GM23338 (cell line): Measurements from ENCODE around the gene GNAT2. TPM values are rescaled to one million over a fixed set of nuclear protein-coding genes. Genes with fewer than 3 reads are reported as not detected.
A peak's percentile ranks its signal among the peaks of the same experiment; 100 is the strongest.

ENCODE experiments used
- ATAC-seq: fragments of 200-7000 bp; cut with Tn5 transposase; 3 replicates; pipeline ENCODE4 v1.9.1; 2020
- DNase-seq: peaks from one replicate; pipeline ENCODE4 v3.0.0-alpha.2; 2015; ENCODE audit warnings: low spot score
- H2AFZ ChIP-seq: fragments of 200-600 bp; sonication (generic); 2 replicates; pipeline ENCODE4 v1.8.0; 2016; ENCODE audit warnings: antibody characterized with exemption, mild to moderate bottlenecking, moderate library complexity
- H3F3A ChIP-seq: fragments of 200-600 bp; sonication (generic); replicated peaks from 2 replicates; pipeline ENCODE4 v1.8.0; 2017; ENCODE audit warnings: antibody characterized with exemption, mixed run types, low read depth
- H3K27ac ChIP-seq: fragments of 200-600 bp; sonication (generic); 2 replicates; pipeline ENCODE4 v1.6.1; 2016; ENCODE audit warnings: low read depth
- H3K27me3 ChIP-seq: fragments of 200-600 bp; sonication (generic); 2 replicates; pipeline ENCODE4 v1.8.0; 2016; ENCODE audit warnings: mild to moderate bottlenecking, mixed run types, moderate library complexity; ENCODE audit not compliant: insufficient read depth
- H3K36me3 ChIP-seq: fragments of 200-600 bp; sonication (generic); 2 replicates; pipeline ENCODE4 v1.8.0; 2016; ENCODE audit warnings: mild to moderate bottlenecking; ENCODE audit not compliant: insufficient read depth
- H3K4me1 ChIP-seq: fragments of 200-600 bp; sonication (generic); 2 replicates; pipeline ENCODE4 v1.8.0; 2016; ENCODE audit warnings: mild to moderate bottlenecking, moderate library complexity; ENCODE audit not compliant: insufficient read depth
- H3K4me2 ChIP-seq: fragments of 200-600 bp; sonication (generic); 2 replicates; pipeline ENCODE4 v1.7.1; 2017; ENCODE audit warnings: mixed run types
- H3K4me3 ChIP-seq: fragments of 200-600 bp; sonication (generic); 2 replicates; pipeline ENCODE4 v1.6.1; 2016; ENCODE audit warnings: mixed run types
- H3K79me2 ChIP-seq: fragments of 200-600 bp; sonication (generic); replicated peaks from 2 replicates; pipeline ENCODE4 v1.8.0; 2017; ENCODE audit warnings: mild to moderate bottlenecking; ENCODE audit not compliant: insufficient read depth
- H3K9me2 ChIP-seq: fragments of 200-600 bp; sonication (generic); 2 replicates; pipeline ENCODE4 v1.8.0; 2017; ENCODE audit not compliant: insufficient read depth
- H4K20me1 ChIP-seq: fragments of 200-600 bp; sonication (generic); replicated peaks from 2 replicates; pipeline ENCODE4 v1.8.0; 2017; ENCODE audit warnings: mild to moderate bottlenecking; ENCODE audit not compliant: insufficient read depth
- H3K27ac Mint-ChIP-seq: 2 replicates; pipeline ENCODE4 v1.8.0; 2020; ENCODE audit warnings: inconsistent platforms, mild to moderate bottlenecking, moderate library complexity, mixed read lengths
- H3K27me3 Mint-ChIP-seq: 3 replicates; pipeline ENCODE4 v1.8.0; 2022; ENCODE audit warnings: low read depth, mild to moderate bottlenecking, moderate library complexity, mixed read lengths, inconsistent platforms; ENCODE audit not compliant: insufficient read depth, poor library complexity
- H3K36me3 Mint-ChIP-seq: 3 replicates; pipeline ENCODE4 v1.8.0; 2021; ENCODE audit warnings: low read depth, mild to moderate bottlenecking, inconsistent platforms, moderate library complexity, mixed read lengths
- H3K4me1 Mint-ChIP-seq: 3 replicates; pipeline ENCODE4 v1.8.0; 2020; ENCODE audit warnings: mild to moderate bottlenecking, inconsistent platforms, mixed read lengths
- H3K4me3 Mint-ChIP-seq: 3 replicates; pipeline ENCODE4 v1.8.0; 2021; ENCODE audit warnings: moderate library complexity, mild to moderate bottlenecking, inconsistent platforms, mixed read lengths
- H3K9me3 Mint-ChIP-seq: 3 replicates; pipeline ENCODE4 v1.8.0; 2020; ENCODE audit warnings: moderate library complexity, mild to moderate bottlenecking, inconsistent platforms, mixed read lengths
- CREB1 ChIP-seq: fragments of 250-450 bp; sonication (Bioruptor Pico); IDR thresholded peaks from 2 replicates; pipeline ENCODE4 v1.5.0; 2020; ENCODE audit warnings: low read depth, mild to moderate bottlenecking, moderate library complexity
- EZH2 ChIP-seq: fragments of 200-600 bp; sonication (generic); IDR thresholded peaks from one replicate; pipeline ENCODE4 v1.8.0; 2017; ENCODE audit warnings: antibody characterized with exemption, mild to moderate bottlenecking, low read depth; ENCODE audit not compliant: unreplicated experiment
- EZH2phosphoT487 ChIP-seq: fragments of 200-600 bp; sonication (generic); IDR thresholded peaks from one replicate; pipeline ENCODE4 v1.8.1; 2018; ENCODE audit warnings: antibody characterized with exemption; ENCODE audit not compliant: unreplicated experiment
- JUNB ChIP-seq: IDR thresholded peaks from one replicate; pipeline ENCODE4 v1.6.1; 2016; ENCODE audit warnings: antibody characterized with exemption; ENCODE audit not compliant: unreplicated experiment
- NANOG ChIP-seq: IDR thresholded peaks from 2 replicates; pipeline ENCODE4 v1.6.1; 2016; ENCODE audit warnings: antibody characterized with exemption, borderline replicate concordance
- POLR2AphosphoS5 ChIP-seq: IDR thresholded peaks from 2 replicates; pipeline ENCODE4 v1.6.1; 2016; ENCODE audit warnings: antibody characterized with exemption, low read depth
- STAT1 ChIP-seq: IDR thresholded peaks from one replicate; pipeline ENCODE4 v1.6.1; 2016; ENCODE audit warnings: antibody characterized with exemption; ENCODE audit not compliant: unreplicated experiment
- ZNF114 ChIP-seq: fragments of 250-450 bp; sonication (Bioruptor Pico); IDR thresholded peaks from 2 replicates; pipeline ENCODE4 v1.5.0; 2020; ENCODE audit warnings: mild to moderate bottlenecking, moderate library complexity
- polyA plus RNA-seq: library from polyadenylated mRNA; unstranded; fragments of >200 nt; fragmentation: Nextera tagmentation; extraction: Ambion mirVana; gene quantifications from 2 replicates; pipeline ENCODE4 v1.2.1, GENCODE V29; 2016
- total RNA-seq: library from RNA; depleted of rRNA; stranded (reverse); fragments of >200 nt; shearing (Covaris generic); gene quantifications from 2 replicates; pipeline ENCODE4 v1.2.3, GENCODE V29; 2014
- TF ChIP-seq, protein P1 (sequence below): IDR thresholded peaks from one replicate; pipeline ENCODE4 v1.6.1; 2018; ENCODE audit warnings: antibody characterized with exemption; ENCODE audit not compliant: unreplicated experiment
- TF ChIP-seq, protein P2 (sequence below): fragments of 250-450 bp; sonication (Bioruptor Pico); IDR thresholded peaks from 2 replicates; pipeline ENCODE4 v1.5.0; 2020; ENCODE audit warnings: mild to moderate bottlenecking, moderate library complexity
- TF ChIP-seq, protein P3 (sequence below): IDR thresholded peaks from 2 replicates; pipeline ENCODE4 v1.6.1; 2016; ENCODE audit warnings: antibody characterized with exemption

GNAT2 gene
- total and polyA plus RNA-seq, 2 experiments from 2014 or later: 0.21 TPM; not detected in 1

DNA sequence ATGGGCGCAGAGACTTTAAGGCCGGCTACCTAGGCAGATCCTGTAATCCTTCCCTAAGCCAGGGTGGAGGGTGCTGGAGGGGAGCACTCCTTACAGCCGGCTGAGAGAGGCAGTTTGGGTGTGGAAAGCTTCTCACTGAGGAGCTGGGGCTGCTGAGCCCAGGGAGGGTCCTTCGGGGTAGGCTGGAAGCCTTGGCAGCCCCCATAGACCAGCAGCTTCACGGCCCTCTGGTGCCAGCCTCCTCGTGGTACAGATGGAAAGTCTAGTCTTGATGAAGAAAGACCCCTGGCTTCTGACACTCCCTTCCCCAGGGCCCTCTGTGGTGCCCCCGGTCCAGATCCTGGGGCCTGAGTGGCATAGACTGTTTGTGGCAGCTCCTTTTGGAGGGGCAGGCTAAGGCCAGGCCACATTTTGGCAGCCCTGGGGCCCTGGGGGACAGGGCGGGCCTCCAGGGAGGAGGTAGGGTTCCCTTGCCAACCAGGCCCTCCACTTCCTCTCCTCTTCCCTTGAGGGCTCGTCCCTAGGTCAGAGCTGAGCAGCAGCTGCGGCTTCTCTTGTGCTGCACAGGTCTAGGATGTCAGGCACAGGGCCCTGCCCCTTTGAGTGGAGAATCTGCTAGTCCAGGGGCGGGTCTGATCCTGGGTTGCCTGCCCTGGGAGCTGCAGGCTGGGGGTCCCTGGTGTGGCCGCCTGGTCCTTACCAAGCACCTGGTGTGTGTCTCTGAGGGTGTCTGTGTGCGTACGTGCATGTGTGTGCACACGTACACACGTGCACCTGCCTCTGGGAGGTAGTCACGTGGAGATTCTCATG lies 5.0 kb upstream of the GNAT2 start (continued):
- TF ChIP-seq ZNF114: no peak

DNA sequence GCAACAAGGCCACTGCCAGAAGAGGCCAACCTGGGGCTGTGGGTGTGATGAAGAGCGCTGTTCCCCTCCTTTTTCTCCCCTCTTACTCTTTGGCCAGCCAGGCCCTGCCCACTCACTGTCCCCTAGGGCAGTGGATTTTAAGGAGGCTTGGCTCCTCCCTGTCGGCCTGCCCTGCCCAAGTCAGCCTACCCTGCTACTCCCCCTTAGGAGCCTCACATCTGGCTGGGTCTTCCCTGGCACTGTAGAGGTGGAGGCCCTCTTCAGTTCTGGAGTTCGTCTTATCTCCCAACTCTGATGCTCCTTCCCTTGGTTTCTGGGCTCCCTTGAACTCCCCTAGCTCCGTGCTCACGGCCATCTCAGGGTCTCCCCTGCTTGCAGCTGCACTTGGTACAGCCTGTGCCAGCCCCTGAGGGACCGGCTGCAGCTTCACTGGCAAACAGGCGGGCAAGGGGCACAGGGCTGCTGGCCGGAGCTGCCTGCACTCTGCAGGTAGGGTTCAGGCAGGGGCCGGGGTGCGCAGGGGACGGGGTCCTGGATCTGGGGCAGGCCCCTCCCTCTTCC lies 4.3 kb upstream of the GNAT2 start:
- Histone ChIP-seq H3F3A (no peaks in the 10 kb centered on the region), H3K27me3 (no peaks in the 10 kb centered on the region), H3K36me3 (no peaks in the 10 kb centered on the region), H3K4me2 (no peak overlapping the region), H4K20me1 (peaks cover 4% of the 10 kb centered on the region; the same call in 1 of the 2 replicates), H3K9me2 (no peaks in the 10 kb centered on the region), H3K4me3 (no peak overlapping the region), H2AFZ (no peak overlapping the region), H3K27ac (no peak overlapping the region), H3K4me1 (peaks cover 13% of the 10 kb centered on the region), H3K79me2 (peaks cover 37% of the 10 kb centered on the region)
- H3K9me3 Mint-ChIP-seq: no peaks in the 10 kb centered on the region
- no peak overlapping the region for H3K4me3 Mint-ChIP-seq
- peak overlapping the region; percentile 84; the same call in 1 of the 2 replicates for H3K27ac Mint-ChIP-seq
- peaks cover 34% of the 10 kb centered on the region for H3K4me1 Mint-ChIP-seq
- no peak for DNase-seq
- ATAC-seq: no peak
- H3K36me3 Mint-ChIP-seq: peaks cover 16% of the 10 kb centered on the region
- H3K27me3 Mint-ChIP-seq: peaks cover 3% of the 10 kb centered on the region
- TF ChIP-seq JUNB (no peak), ZNF114 (no peak), POLR2AphosphoS5 (no peak), NANOG (no peak), EZH2 (no peak), STAT1 (no peak), CREB1 (CRISPR knock-in tag) (no peak), EZH2phosphoT487 (no peak)
- TF ChIP-seq, protein P1, sequence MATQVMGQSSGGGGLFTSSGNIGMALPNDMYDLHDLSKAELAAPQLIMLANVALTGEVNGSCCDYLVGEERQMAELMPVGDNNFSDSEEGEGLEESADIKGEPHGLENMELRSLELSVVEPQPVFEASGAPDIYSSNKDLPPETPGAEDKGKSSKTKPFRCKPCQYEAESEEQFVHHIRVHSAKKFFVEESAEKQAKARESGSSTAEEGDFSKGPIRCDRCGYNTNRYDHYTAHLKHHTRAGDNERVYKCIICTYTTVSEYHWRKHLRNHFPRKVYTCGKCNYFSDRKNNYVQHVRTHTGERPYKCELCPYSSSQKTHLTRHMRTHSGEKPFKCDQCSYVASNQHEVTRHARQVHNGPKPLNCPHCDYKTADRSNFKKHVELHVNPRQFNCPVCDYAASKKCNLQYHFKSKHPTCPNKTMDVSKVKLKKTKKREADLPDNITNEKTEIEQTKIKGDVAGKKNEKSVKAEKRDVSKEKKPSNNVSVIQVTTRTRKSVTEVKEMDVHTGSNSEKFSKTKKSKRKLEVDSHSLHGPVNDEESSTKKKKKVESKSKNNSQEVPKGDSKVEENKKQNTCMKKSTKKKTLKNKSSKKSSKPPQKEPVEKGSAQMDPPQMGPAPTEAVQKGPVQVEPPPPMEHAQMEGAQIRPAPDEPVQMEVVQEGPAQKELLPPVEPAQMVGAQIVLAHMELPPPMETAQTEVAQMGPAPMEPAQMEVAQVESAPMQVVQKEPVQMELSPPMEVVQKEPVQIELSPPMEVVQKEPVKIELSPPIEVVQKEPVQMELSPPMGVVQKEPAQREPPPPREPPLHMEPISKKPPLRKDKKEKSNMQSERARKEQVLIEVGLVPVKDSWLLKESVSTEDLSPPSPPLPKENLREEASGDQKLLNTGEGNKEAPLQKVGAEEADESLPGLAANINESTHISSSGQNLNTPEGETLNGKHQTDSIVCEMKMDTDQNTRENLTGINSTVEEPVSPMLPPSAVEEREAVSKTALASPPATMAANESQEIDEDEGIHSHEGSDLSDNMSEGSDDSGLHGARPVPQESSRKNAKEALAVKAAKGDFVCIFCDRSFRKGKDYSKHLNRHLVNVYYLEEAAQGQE: no peak
- TF ChIP-seq, protein P2, sequence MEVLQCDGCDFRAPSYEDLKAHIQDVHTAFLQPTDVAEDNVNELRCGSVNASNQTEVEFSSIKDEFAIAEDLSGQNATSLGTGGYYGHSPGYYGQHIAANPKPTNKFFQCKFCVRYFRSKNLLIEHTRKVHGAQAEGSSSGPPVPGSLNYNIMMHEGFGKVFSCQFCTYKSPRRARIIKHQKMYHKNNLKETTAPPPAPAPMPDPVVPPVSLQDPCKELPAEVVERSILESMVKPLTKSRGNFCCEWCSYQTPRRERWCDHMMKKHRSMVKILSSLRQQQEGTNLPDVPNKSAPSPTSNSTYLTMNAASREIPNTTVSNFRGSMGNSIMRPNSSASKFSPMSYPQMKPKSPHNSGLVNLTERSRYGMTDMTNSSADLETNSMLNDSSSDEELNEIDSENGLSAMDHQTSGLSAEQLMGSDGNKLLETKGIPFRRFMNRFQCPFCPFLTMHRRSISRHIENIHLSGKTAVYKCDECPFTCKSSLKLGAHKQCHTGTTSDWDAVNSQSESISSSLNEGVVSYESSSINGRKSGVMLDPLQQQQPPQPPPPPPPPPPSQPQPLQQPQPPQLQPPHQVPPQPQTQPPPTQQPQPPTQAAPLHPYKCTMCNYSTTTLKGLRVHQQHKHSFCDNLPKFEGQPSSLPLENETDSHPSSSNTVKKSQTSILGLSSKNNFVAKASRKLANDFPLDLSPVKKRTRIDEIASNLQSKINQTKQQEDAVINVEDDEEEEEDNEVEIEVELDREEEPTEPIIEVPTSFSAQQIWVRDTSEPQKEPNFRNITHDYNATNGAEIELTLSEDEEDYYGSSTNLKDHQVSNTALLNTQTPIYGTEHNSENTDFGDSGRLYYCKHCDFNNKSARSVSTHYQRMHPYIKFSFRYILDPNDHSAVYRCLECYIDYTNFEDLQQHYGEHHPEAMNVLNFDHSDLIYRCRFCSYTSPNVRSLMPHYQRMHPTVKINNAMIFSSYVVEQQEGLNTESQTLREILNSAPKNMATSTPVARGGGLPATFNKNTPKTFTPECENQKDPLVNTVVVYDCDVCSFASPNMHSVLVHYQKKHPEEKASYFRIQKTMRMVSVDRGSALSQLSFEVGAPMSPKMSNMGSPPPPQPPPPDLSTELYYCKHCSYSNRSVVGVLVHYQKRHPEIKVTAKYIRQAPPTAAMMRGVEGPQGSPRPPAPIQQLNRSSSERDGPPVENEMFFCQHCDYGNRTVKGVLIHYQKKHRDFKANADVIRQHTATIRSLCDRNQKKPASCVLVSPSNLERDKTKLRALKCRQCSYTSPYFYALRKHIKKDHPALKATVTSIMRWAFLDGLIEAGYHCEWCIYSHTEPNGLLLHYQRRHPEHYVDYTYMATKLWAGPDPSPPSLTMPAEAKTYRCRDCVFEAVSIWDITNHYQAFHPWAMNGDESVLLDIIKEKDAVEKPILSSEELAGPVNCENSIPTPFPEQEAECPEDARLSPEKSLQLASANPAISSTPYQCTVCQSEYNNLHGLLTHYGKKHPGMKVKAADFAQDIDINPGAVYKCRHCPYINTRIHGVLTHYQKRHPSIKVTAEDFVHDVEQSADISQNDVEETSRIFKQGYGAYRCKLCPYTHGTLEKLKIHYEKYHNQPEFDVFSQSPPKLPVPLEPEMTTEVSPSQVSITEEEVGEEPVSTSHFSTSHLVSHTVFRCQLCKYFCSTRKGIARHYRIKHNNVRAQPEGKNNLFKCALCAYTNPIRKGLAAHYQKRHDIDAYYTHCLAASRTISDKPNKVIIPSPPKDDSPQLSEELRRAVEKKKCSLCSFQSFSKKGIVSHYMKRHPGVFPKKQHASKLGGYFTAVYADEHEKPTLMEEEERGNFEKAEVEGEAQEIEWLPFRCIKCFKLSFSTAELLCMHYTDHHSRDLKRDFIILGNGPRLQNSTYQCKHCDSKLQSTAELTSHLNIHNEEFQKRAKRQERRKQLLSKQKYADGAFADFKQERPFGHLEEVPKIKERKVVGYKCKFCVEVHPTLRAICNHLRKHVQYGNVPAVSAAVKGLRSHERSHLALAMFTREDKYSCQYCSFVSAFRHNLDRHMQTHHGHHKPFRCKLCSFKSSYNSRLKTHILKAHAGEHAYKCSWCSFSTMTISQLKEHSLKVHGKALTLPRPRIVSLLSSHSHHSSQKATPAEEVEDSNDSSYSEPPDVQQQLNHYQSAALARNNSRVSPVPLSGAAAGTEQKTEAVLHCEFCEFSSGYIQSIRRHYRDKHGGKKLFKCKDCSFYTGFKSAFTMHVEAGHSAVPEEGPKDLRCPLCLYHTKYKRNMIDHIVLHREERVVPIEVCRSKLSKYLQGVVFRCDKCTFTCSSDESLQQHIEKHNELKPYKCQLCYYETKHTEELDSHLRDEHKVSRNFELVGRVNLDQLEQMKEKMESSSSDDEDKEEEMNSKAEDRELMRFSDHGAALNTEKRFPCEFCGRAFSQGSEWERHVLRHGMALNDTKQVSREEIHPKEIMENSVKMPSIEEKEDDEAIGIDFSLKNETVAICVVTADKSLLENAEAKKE (CRISPR knock-in tag): no peak
- TF ChIP-seq, protein P3, sequence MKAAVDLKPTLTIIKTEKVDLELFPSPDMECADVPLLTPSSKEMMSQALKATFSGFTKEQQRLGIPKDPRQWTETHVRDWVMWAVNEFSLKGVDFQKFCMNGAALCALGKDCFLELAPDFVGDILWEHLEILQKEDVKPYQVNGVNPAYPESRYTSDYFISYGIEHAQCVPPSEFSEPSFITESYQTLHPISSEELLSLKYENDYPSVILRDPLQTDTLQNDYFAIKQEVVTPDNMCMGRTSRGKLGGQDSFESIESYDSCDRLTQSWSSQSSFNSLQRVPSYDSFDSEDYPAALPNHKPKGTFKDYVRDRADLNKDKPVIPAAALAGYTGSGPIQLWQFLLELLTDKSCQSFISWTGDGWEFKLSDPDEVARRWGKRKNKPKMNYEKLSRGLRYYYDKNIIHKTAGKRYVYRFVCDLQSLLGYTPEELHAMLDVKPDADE: no peak
